Retinal pigment epithelial cell (primary cell): ENCODE measurements around the gene INTS6.

ENCODE experiments used
- DNase-seq: peaks from one replicate; pipeline ENCODE4 v3.0.0-alpha.2; 2010; ENCODE audit warnings: low read depth
- H3K4me3 ChIP-seq: 2 replicates; pipeline ENCODE4 v1.5.1; 2011; ENCODE audit warnings: mild to moderate bottlenecking, low read length, control low read depth, moderate library complexity
- TF ChIP-seq, protein P1 (sequence below): conservative IDR thresholded peaks from 2 replicates; pipeline ENCODE4 v1.5.1; 2011; ENCODE audit warnings: low read depth, low read length, control low read depth, inconsistent platforms

INTS6 gene

DNA sequence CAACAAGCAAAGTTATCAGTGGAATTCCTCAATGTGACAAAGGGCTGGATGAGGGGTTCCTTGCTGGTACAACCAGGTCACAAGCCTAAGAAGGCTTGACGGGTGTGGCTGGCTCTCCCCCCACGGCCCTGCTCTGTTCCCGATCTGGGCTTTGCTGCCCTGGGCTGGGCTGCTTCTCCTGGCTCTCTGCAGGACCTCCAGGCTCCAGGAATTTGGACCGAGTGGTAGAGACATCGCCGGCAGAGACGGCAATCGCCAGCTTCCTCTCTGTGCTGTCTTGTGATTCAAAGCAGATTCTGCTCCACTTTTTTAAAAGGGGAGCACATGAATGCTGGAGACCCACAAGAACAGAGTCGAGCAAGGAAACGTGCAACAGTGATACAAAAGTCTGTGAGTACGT is 113.5 kb downstream of the INTS6 start, which contains the start of gene SERPINE3:
SERPINE3 (plus strand) TSS at position 338 of the 400 bp plus-strand sequence. CDS start 1,401 bp downstream, outside the sequence.
- TF ChIP-seq, protein P1, sequence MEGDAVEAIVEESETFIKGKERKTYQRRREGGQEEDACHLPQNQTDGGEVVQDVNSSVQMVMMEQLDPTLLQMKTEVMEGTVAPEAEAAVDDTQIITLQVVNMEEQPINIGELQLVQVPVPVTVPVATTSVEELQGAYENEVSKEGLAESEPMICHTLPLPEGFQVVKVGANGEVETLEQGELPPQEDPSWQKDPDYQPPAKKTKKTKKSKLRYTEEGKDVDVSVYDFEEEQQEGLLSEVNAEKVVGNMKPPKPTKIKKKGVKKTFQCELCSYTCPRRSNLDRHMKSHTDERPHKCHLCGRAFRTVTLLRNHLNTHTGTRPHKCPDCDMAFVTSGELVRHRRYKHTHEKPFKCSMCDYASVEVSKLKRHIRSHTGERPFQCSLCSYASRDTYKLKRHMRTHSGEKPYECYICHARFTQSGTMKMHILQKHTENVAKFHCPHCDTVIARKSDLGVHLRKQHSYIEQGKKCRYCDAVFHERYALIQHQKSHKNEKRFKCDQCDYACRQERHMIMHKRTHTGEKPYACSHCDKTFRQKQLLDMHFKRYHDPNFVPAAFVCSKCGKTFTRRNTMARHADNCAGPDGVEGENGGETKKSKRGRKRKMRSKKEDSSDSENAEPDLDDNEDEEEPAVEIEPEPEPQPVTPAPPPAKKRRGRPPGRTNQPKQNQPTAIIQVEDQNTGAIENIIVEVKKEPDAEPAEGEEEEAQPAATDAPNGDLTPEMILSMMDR = no peak
- DNase-seq = peak; percentile 59
- peak within 1 kb of the TSS; percentile 56 for H3K4me3 ChIP-seq

GRCh38 chr13:51336746-51337145 is 116.1 kb downstream of the INTS6 start:
- H3K4me3 ChIP-seq = no peak overlapping the region
- DNase-seq = no peak
- TF ChIP-seq, protein P1 = no peak

GRCh38 chr13:51333826-51334225 is 119.0 kb downstream of the INTS6 start:
- DNase-seq = no peak
- TF ChIP-seq, protein P1 = no peak

GRCh38 chr13:51333421-51333820 is 119.4 kb downstream of the INTS6 start:
- no peak for DNase-seq
- H3K4me3 ChIP-seq = no peak overlapping the region
- TF ChIP-seq, protein P1 = no peak

More at GRCh38 chr13:51333826-51334225, 119.0 kb downstream of the INTS6 start:
- H3K4me3 ChIP-seq = no peak overlapping the region

- no peak overlapping the region for H3K4me3 ChIP-seq
- TF ChIP-seq, protein P1 = no peak
- no peak for DNase-seq
Measured at GRCh38 chr13:51332566-51333361, 120.1 kb downstream of the INTS6 start.

GRCh38 chr13:51331354-51331861 is 121.4 kb downstream of the INTS6 start:
- TF ChIP-seq, protein P1 = no peak
- H3K4me3 ChIP-seq = no peak overlapping the region
- DNase-seq = no peak

GRCh38 chr13:51330791-51331190 is 122.0 kb downstream of the INTS6 start:
- no peak overlapping the region for H3K4me3 ChIP-seq
- TF ChIP-seq, protein P1 = no peak
- DNase-seq = peak; percentile 79
